Spleen (tissue), 7 donors: ENCODE results near the gene KCNE4.
"Not testable (repeated sequence)": the region's sequence is repeated elsewhere in the genome, so short reads cannot be mapped to it uniquely, and the experiment has no call there.

Experiments
- CTCF ChIP-seq, 11 experiments: fragments of 200-600 bp in 7 of 11; fragments of 450-650 bp in 4 of 11; sonication (generic) in 4 of 11; IDR thresholded peaks in 8 of 11; conservative IDR thresholded peaks in 3 of 11; 1 replicate in 7 of 11; 2 replicates in 4 of 11; pipeline versions ENCODE4 v1.4.0 to v1.8.0; 2016 to 2021; ENCODE audit warnings: antibody characterized with exemption in 11 of 11, inconsistent platforms in 4 of 11, mild to moderate bottlenecking in 1 of 11
- POLR2A ChIP-seq, 3 donors: fragments of 450-650 bp; IDR thresholded peaks; one replicate each; pipeline ENCODE4 v1.5.1; 2017; ENCODE audit warnings: antibody characterized with exemption in 3 of 3, mild to moderate bottlenecking in 1 of 3
- donor health status: DM: no; HTN: no; CAD: no; lungs with moderate emphysema.
- donor health status: DM: no; HTN: no; CAD: no.
- donor health status: DM: no; HTN: no; CAD: no.

DNA sequence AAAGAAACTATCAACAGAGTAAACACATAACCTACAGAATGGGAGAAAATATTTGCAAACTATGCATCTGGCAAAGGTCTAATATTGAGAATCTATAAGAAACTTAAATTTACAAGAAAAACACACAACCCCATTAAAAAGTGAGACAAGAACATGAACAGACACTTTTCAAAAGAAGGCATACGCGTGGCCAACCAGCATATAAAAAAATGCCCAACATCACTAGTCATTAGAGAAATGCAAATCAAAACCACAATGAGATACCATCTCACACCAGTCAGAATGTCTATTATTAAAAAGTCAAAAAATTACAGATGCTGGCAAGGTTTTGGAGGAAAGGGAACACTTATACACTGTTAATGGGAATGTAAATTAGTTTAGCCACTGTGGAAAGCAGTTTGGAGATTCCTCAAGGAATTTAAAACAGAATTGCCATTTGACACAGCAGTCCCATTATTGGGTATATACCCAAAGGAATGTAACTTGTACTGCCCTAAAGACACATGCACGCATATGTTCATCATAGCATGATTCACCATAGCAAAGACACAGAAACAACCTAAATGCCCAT is 28.9 kb downstream of the KCNE4 start:
- TF ChIP-seq CTCF (IDR thresholded peaks at IDR 0.05 in 8 of 11, conservative IDR thresholded peaks at IDR 0.05 in 3 of 11); POLR2A (IDR thresholded peaks at IDR 0.05): not testable (repeated sequence)
